Esophagus mucosa (tissue), 1 donor: Measurements from ENCODE around the gene SMG9. TPM values are rescaled to one million over a fixed set of nuclear protein-coding genes. Genes with fewer than 3 reads are reported as not detected.
A peak's percentile ranks its signal among the peaks of the same experiment; 100 is the strongest.

Experiments
- ATAC-seq: fragments of 200-7000 bp; cut with Tn5 transposase; one replicate; pipeline ENCODE4 v1.9.1; 2020
- total RNA-seq: library from RNA; stranded (reverse); gene quantifications from one replicate; pipeline ENCODE4 v1.2.4, GENCODE V29; 2023
- donor health status: DM: yes; HTN: yes; CAD: no.

Gene SMG9, protein sequence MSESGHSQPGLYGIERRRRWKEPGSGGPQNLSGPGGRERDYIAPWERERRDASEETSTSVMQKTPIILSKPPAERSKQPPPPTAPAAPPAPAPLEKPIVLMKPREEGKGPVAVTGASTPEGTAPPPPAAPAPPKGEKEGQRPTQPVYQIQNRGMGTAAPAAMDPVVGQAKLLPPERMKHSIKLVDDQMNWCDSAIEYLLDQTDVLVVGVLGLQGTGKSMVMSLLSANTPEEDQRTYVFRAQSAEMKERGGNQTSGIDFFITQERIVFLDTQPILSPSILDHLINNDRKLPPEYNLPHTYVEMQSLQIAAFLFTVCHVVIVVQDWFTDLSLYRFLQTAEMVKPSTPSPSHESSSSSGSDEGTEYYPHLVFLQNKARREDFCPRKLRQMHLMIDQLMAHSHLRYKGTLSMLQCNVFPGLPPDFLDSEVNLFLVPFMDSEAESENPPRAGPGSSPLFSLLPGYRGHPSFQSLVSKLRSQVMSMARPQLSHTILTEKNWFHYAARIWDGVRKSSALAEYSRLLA
- total RNA-seq, result 22.3 TPM

DNA sequence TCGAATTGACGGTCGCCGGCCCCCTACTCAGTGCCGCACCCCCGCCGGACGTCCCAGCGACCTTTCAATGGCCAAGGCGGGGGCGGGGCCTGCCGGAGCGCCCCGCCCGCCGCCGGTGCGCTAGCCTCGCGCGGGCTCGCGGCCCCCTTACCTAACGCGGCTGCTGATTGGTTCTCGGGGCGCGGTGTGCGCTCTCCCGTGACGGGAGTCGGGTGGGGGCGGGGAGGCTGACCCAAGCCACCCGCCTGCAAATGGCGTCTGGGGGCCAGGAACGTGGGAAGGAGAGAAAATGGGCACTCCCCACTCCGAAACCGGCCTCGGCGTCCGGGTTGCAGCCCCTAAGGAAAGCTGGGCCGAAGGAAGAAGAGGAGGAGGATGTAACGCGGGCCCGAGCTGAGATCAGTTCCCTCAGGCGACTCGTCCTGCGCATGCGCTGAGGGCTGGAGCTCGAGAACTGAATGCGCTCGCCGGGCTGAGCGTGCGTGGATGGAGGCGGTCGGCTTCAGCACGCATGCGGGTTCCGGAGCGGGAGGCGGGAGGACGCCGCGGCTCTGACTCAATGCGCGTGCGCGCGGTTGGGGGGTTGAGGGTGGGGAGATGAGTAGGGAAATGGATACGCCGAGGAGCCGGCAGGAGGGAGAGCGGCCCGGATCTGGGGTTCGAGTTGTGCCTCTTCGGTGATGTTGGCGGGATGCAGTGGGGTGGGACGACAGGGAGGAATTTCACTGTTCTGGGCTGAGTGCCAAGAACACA lies at the start of gene SMG9:
Gene SMG9 (minus strand): TSS at position 460 of the 753 bp plus-strand sequence. CDS start 4,221 bp downstream, outside the sequence.
- peak; percentile 80 for ATAC-seq

DNA sequence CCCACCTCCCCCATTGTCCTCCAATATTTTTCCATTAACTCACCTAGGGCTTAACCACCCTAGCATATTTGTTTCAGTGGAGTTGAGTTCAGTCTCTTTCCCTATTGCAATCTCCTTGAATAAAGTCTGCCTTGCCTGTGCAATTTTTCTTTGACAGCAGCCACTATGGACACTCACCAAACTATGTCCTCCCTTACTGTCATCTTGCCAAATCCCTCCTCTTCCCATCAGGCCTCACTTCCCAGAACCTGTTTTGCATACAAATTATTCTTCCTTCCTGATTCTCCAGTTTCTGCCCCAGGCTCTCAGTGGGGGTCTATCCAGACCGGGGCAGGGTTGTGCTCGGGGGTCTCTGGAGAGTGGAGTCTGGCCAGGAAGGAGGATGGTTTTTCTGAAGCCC lies 49.7 kb upstream of the SMG9 start:
- ATAC-seq, result no peak

DNA sequence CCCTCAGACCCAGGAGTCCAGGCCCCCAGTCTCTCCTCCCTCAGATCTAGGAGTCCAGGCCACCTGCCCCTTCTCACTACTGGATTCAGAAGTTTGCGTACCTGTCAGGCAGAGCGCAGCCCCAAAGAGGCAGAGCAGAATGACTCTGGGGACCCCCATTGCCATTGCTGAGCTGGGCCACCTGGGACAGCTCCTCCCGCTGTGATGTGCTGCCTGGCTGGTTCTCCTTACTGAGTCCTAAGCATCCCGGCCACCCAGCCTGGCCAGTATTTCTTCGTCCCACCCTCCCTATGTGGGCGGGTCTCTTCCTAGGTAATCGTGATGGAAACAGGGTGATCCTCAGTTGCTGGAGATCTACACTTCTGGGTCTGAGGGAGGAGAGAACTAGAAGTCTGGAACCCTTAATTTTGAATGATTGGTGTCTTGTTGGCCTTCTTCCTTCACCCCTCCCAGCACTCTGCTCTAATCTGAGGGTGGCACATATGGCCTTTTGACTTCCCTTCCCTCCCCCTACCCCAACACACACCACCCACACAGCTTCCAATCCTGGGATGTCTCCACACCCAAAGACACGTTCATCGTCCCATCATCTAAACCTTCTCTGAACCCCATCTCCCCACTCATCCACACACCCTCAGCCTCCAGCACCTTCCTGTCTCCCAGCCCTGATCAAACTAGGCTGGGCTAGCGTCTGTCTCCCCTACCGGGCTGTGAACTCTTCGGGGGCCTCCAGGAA lies 47.6 kb upstream of the SMG9 start, which contains the start of gene LYPD5:
Gene LYPD5 (minus strand): TSS at position 232 of the 736 bp plus-strand sequence. CDS start 67 bp downstream, at position 165.
- ATAC-seq, result no peak

DNA sequence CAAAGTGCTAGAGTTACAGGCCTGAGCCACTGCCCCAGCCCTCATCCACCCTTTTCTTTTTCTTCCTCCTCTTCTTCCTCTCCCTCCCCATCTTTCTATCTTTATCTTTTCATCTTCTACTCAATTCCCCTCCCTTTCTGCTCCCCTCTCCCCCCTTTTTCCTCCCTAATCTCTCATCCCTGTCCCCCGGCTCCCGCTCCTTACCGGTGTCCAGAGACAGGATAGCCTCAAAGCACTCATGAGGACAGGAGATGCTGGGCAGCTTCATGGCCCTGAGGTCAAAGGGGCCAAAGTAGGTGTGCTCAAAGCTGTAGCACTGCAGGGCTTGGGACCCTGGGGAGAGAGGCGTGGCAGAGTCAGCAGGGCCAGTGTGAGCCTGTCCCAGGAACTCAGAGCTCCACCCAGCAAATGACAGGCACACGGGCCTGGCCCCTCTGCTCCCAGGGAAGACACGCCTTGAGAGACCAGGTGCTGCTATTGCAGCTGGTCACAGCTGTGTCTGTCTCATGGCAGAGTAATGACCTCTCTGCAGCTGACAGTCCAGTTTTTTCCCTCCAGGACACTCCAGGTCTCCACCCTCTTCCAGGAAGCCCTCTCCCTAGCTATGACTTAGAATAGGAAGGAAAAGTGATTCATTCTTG lies 44.9 kb upstream of the SMG9 start:
- ATAC-seq, result peak; percentile 79

DNA sequence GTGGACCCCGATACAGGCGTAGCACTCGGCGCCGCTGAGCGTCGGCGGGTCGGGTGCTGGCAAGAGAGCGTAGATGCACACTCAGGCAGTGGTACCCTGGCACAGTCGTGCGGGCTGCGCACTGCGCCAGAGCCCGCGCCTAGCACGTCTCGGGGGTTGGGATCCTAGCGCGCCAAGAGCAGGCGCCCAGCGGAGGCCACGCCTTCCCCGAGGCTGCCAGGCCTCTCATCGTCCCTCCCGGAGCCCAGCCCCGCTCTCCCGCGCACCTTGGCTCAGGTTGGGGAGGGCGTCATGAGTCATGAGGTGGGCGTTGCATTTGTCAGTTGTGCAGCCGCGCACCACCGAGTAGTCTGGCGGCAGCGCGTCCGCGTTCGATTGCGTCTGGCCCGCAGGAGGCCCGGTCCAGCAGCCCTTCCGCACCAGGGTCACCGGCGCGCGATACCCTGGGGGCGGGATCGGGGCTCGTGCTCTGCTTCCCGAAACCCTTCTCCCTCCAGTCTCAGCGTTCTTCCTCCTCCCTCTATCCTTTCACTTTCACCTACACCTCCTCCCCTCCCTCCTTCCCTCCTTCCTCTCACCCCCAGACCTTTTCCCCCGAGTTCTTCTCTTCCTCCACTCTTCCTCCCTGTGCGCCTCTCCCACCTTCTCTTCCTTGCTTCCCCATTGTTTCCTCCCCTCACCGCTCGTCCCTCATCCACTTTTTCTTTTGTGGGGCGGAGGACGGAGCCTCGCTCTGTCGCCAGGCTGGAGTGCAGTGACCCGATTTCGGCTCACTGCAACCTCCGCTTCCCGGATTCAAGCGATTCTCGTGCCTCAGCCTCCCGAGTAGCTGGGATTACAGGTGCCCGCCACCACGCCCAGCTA lies 44.0 kb upstream of the SMG9 start:
- ATAC-seq, result peak; percentile 89

DNA sequence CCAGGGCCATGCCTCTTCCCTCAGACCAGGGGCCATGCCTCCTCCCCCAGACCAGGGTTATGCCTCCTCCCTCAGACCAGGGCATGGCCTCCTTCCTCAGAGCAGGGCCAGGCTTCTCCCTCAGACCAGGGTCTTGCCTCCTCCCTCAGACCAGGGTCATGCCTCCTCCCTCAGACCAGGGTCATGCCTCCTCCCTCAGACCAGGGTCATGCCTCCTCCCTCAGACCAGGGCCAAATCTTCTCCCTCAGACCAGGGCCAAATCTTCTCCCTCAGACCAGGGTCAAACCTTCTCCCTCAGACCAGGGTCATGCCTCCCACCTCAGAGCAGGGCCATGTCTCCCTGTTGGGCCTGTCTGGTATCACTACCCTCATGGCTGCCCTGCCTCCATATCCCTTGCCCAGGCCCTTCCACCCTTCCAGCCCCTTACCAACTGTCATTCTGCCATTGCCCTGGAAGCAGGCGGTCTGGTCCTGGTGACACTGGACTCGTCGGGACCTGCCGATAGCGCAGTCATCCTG lies 43.3 kb upstream of the SMG9 start:
- ATAC-seq, result no peak

DNA sequence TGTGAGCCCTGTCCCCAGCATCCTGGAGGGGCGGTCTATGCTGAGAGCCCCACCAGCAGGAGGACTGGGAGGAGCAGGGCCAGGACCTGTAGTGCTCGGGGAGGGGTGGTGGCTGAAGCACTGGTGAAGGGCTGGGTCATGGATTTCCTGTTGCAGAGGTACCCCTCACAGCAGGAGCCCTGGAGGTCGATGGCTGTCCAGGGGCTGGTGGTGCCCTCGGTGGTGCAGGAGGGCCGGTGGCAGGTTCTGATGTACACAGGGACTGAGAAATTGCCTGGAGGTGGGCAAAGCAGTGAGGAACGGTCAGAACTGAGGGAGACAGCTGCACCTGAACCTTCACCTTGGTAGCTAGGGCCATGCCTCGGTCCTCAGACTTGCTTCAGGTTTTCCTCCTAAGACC lies 42.8 kb upstream of the SMG9 start:
- no peak for ATAC-seq

DNA sequence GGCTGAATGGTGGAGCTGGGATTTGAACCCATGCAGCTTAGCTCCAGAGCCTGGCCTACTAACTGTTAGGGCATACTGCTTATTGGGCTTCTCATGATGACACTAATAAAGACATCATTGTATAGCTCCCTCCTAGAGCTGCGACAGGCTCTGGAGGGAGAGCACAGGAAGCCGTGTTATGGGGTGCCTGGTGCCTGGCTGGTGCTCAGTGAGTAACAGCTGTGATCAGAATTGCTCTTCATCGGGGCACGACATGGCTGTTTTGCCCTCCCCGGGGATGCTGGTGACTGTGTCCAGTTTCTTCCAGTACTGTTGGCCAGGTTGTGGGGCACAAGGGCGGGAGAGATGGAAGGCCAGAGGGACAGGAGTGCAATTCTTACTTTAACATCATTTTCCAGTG lies 42.4 kb upstream of the SMG9 start:
- ATAC-seq, result no peak

DNA sequence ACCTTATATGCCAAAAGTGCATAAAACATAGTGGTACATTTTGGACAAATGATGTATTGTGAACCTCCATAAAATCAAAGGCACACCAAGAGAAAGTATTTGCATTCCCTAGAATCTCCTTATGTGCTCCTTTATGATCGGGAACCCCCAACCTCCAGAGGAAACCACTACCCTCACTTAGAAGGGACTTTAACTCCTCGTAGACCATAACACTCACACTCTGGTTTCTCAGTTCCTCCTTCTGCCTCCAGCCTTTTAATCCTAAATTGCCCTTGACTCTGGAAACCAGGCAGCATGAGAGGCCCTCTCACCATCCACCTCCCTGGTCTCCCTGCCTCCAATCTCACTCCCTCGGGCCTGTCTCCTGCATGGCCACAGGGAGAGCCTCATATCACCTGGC lies 35.8 kb upstream of the SMG9 start:
- no peak for ATAC-seq

DNA sequence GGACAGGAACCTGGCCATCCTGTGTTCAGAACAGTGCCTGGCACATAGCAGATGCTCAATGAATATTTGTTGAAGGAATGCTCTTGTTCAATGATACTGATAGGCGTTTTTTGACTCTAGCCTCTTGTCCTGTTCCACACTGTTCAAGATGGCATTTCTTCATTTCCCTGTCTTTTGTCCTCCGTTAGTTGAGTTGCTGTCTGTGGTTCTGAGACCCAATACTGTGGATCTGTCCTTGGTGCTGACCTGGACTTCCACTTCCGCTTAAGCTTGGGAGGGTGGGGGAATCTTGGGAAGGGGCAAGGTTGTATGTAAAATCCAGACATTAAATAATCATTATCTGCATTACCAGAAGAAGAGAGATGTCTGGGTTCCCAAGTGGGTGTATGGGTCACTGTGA lies 34.3 kb upstream of the SMG9 start:
- no peak for ATAC-seq

DNA sequence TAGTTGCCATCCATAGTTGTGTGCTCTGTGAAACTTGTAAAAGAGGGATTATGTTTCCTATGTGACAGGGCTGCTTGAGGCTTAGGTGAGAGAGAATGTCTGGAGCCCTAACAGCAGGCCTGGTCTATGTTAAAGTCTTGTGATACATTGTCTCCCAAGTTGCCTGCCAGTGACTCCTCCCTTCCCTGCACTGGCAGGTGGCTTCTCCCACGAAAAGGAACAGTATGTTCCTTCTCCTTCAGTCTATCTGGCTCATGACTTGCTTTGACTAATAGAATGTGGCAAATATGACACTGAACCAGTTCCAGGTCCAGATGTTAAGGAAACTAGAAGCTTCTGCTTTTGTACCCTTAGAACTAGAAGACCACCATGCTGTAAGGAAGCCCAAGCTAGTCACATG lies 31.9 kb upstream of the SMG9 start:
- ATAC-seq, result no peak

DNA sequence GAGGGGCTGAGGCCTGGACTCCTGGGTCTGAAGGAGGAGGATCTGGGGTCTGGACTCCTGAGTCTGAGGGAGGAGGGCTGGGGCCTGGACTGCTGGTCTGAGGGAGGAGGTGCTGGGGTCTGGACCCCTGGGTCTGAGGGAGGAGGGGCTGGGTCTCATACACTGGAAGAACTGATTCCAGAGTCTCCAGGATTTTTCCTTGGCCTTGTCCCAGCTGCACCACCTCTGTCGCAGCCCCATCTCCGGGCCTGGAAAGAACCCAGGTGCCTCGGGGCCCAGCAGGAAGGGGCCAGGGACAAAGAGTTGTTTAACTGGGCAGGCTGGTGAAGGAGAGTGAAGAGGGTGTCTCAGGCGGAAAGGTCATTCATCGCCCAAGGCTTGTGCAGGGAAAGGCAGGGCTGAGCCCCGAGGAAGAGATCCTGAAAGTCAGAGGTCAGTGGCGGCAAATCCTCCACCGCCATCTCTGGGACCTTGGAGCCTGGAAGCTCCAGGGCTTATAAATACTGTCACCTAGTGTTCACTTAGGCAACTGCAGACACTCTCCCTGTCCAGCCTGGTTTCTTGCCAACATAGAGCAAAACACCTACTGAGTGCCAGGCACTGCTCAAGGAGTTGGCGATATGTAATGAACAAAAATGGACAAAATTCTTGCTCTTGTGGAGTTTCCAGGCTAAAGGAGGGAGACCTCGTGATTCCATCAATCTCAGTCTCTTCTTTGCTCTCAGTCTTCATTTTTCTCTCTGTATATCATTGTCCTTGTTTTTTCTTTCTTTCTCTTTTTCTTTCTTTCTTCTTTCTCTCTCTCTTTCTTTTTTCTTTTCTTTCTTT lies 30.4 kb upstream of the SMG9 start:
- ATAC-seq, result peak; percentile 33

DNA sequence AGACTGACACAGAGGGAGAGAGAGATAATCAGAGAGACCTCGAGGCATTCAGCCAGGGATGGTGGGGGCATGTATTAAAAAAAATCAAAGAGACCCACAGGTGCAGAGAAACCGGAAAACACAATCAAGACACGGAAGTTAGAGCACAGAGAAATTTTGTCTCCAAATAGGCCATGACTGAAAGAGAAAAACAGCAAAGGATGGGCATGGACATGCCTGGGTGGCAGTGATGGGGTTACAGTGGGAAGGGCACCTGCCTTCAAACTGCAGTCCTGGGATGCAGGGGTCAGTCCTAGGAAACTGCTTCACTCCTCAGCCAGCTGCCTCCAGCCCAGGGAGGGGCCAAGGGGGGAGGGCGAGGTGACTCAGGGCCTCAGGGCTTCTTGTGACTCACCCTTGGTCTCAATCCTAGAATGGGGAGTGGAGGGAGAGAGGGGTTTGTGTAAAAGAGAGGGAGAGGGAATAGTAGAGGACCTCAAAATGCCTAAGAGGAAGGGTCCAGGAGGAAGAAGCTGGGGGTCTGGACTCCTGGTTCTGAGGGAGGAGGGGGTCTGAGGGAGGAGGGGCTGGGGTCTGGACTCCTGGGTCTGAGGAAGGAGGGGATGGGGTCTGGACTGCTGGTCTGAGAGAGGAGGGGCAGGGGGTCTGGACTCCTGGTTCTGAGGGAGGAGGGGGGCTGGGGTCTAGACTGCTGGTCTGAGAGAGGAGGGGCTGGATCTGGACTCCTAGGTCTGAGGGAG lies 29.6 kb upstream of the SMG9 start:
- ATAC-seq, result peak; percentile 52

DNA sequence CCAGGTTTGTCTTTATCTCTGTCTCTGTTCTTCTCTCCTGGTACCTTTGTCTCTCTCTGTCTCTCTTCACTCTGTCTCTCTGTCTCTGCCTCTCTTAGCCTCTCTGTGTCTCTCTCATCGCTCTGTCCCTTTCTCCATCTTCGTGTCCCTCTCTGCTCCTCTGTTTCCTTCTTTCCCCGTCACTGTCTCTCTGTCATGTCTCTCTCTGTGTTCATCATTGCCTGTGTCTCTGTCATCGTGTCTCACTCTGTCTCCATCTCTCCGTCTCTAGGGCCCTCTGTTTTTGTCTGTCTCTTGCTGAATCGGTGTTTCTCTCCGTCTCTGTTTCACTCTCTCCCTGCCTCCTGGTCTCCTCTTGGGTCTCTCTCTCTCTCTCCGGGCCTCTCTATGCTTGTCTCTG lies 28.9 kb upstream of the SMG9 start:
- ATAC-seq, result no peak

DNA sequence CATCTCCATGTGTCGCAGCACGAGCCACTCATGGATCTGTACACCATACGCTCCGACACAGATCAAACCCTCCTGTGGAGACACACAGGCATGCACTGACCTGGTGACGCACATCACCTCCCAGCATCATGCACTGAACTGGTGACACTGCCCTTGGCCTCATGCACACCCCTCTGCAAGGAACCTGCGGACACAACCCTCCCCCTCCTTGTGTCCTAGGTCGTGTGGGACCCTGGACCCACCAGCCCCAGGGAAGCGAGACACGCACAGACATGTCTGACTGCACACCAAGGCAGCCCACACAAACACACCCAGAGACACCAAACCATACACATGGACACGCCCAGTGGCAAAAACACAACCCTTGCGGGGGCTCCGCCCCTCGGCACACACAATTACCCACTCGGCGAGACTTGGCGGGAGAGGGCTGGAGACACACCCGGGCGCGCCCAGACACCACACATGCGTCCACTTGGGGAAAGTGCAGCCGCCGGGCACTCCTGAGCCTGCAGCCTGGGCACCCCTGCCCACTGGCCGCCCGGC lies 28.0 kb upstream of the SMG9 start:
- ATAC-seq, result peak; percentile 59

DNA sequence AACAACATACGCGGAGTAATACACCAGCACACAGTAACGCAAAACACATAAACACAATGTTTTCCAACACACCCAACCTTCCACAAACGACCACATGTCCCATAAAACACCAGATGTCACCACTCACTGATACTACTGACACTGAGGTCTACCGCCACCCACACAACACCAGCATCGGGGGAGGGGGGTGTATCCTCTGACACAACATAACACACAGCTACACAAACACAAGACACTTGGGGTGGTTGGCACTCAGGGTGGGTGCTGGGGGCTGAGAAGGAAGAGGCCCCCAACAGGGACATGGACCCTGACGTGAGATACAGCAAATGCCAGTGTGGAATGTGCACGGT lies 27.5 kb upstream of the SMG9 start:
- no peak for ATAC-seq

DNA sequence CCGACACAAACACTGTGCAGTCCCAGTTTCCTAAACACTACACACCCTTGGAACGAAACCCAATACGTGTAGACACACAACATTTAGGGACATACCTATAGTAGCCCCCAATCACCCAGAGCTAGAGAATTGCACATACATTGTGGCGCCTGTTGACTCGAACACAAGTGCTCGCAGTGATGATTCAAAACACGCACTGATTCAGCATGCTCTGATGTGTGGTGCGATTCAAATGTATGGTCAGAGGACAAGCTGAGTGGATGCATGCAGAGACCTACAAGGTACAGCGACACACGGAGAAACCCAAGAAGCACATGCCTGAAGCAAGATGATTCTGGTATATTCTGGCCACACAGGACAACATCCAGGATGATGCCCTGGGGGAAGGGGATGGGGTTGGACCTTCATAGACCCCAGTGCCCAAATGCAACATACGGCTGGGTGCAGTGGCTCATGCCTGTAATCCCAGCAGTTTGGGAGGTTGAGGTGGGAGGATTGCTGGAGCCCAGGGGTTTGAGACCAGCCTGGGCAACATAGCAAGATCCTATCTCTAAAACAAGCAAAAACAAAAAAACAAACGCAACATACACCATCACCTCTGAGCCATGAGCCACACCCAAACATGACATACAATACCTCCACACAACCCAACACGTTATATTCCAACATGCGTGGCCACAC lies 27.0 kb upstream of the SMG9 start:
- ATAC-seq, result no peak

DNA sequence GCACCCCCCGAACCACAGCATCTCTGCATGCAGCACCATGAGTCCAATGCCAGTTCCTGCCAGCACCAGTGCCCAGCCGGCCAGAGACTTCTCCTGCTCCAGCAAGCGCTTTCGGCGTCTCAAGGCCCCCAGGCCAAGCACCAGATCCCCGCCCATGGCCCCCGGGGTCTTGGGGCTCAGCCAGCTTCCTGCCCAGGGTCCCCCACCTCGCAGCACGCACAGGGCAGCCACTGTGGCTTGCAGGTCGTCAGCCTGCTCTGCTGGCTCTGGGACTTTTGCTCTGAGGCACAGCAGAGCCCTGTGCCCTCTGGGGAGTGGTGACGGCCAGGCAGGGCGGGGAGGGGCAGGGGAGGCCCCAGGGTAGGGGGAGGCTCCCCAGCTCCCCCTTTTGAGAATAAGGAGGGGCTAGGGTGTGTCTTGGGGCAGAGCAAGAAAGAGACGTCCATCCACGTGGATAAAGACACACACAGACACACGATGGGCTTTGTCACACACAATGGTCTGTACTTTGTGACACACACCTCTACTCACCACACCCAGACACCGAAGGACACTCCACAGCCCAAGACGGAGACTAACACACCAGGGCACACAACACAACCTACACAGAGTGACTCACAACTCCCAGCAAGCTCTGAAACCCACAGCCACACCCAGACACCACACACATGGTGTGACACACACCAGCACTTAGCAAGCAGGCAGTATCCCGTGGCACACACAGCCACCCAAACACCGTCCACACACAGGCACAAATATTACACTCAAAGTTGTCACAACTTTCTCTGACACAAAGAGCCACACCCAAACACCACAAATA lies 26.2 kb upstream of the SMG9 start, which contains the start of gene KCNN4:
Gene KCNN4 (minus strand): TSS at position 268 of the 820 bp plus-strand sequence. CDS start 112 bp downstream, at position 156.
- peak; percentile 81 for ATAC-seq
